ENCODE measurements around the gene SASH3. TPM values are rescaled to one million over a fixed set of nuclear protein-coding genes. Genes with fewer than 3 reads are reported as not detected.

Gene SASH3
- total RNA-seq, 2 donors from 2014 or later, result 2.1 to 8.3 TPM

DNA sequence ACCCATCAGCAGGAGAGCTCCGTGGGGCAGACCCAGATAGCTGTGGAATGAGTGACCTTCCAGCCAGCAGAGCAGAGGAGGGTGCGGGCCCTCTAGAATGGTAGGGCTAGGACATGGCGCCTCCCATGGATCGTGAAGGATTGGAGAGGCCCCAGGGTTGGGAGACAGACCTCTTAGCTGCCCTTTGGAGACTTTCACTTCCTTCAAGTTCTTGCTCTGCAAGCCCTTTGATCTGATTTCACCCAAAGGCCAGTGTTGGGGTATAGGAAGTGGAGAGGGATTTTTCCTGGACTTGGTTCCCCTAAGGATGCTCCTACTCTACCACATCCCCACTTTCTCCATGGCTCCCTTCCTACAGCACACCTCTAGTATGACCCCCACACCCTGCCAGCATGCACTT lies 3.0 kb downstream of the SASH3 start:
- H3K27ac ChIP-seq, result no peak overlapping the region
- no peaks in the 10 kb centered on the region for H3K4me1 ChIP-seq
- TF ChIP-seq, protein P1, sequence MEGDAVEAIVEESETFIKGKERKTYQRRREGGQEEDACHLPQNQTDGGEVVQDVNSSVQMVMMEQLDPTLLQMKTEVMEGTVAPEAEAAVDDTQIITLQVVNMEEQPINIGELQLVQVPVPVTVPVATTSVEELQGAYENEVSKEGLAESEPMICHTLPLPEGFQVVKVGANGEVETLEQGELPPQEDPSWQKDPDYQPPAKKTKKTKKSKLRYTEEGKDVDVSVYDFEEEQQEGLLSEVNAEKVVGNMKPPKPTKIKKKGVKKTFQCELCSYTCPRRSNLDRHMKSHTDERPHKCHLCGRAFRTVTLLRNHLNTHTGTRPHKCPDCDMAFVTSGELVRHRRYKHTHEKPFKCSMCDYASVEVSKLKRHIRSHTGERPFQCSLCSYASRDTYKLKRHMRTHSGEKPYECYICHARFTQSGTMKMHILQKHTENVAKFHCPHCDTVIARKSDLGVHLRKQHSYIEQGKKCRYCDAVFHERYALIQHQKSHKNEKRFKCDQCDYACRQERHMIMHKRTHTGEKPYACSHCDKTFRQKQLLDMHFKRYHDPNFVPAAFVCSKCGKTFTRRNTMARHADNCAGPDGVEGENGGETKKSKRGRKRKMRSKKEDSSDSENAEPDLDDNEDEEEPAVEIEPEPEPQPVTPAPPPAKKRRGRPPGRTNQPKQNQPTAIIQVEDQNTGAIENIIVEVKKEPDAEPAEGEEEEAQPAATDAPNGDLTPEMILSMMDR (IDR thresholded peaks at IDR 0.05), result no peak
- H3K36me3 ChIP-seq, result no peaks in the 10 kb centered on the region
- H3K4me3 ChIP-seq, result no peak overlapping the region
- no peaks in the 10 kb centered on the region for H3K9me3 ChIP-seq
- no peaks in the 10 kb centered on the region for H3K27me3 ChIP-seq
- no peak for DNase-seq (ENCODE audit: low spot score)

DNA sequence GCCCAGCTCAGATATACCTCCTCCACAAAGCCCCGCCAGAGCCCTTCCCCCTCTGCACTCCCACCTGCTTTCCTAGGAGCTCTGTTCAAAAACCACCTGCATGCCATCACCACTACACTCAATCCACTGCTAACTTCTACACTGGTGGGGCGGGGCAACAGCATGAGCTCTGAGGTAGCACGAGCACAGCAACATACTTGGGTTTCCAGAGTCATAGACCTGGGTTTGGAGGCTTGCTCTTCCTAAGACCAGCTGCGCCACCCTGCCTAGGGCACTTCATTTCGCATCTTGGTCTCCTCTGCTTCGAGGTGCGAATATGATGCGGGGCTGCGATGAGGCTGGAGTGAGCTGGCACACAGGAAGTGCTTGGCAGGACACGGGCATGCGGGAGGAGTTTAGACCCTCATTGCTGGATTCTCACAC lies 3.6 kb downstream of the SASH3 start:
- Histone ChIP-seq H3K27ac (no peak overlapping the region), H3K9me3 (no peaks in the 10 kb centered on the region), H3K4me3 (no peak overlapping the region), H3K36me3 (no peaks in the 10 kb centered on the region), H3K4me1 (no peaks in the 10 kb centered on the region), H3K27me3 (no peaks in the 10 kb centered on the region)
- TF ChIP-seq, protein P1 (IDR thresholded peaks at IDR 0.05), result no peak
- no peak for DNase-seq (ENCODE audit: low spot score)

DNA sequence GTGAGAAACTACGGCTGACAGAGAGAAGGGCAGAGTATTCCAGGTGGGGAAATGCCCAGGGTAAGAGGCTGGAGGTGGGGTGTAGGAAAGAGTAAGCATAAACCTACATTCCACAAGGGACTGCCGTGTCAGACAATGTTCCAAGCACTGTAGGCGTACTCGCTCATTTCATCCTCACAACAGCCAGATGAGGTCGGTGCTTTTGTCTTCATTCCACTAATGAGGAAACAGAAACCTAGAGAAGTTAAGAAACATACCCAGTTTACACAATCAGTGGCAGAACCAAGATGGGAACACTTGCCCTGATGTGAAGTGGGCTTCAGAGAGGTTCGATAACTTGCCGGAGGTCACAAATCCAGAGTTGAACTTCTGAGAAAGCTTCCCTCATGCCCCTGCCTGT lies 4.6 kb downstream of the SASH3 start:
- TF ChIP-seq, protein P1 (IDR thresholded peaks at IDR 0.05), result no peak
- H3K36me3 ChIP-seq, result no peaks in the 10 kb centered on the region
- no peaks in the 10 kb centered on the region for H3K4me1 ChIP-seq
- H3K4me3 ChIP-seq, result no peak overlapping the region
- DNase-seq (ENCODE audit: low spot score), result no peak
- no peaks in the 10 kb centered on the region for H3K9me3 ChIP-seq
- no peak overlapping the region for H3K27ac ChIP-seq
- no peaks in the 10 kb centered on the region for H3K27me3 ChIP-seq

DNA sequence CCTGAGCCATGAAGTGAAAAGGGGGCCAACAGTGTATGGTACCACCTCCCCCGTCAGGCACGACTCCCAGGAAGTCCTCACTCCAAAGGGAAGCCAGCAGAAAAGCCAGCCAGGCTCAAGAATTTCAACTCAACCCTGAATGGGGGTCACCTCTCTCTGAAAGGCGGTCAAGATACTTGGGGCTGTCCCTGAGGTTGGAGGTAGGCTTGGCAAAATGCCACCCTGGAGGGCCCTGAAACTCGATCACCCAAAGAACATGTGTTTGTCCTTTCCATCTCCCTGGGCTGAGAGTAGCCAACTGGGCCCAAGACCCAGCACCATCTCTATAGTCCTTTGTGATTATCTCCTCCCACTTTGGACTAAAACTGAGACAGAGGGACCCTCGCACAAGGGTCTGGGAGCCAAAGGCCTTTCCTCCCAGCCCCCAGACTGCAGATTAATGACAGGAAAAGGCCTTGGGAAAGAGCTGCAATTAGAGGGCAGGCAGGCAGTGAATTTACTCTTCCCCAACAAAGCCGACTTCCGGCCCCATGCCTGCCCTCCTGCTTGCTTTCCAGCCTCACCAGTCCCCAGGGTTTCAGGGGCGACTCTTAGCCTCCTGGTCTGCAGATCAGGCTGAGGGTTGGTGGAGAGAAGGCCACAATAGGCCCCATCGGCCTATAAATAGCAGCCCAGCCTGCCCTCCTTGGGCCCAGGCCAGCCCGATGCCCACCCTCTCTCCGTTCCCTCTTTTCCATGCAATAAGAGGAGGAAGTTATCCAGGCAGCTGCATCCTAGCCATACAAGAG lies 5.6 kb downstream of the SASH3 start:
- Histone ChIP-seq H3K4me3 (no peak overlapping the region), H3K27ac (no peak overlapping the region), H3K36me3 (no peaks in the 10 kb centered on the region), H3K9me3 (no peaks in the 10 kb centered on the region), H3K27me3 (no peaks in the 10 kb centered on the region), H3K4me1 (no peaks in the 10 kb centered on the region)
- TF ChIP-seq, protein P1 (IDR thresholded peaks at IDR 0.05), result no peak
- no peak for DNase-seq (ENCODE audit: low spot score)

DNA sequence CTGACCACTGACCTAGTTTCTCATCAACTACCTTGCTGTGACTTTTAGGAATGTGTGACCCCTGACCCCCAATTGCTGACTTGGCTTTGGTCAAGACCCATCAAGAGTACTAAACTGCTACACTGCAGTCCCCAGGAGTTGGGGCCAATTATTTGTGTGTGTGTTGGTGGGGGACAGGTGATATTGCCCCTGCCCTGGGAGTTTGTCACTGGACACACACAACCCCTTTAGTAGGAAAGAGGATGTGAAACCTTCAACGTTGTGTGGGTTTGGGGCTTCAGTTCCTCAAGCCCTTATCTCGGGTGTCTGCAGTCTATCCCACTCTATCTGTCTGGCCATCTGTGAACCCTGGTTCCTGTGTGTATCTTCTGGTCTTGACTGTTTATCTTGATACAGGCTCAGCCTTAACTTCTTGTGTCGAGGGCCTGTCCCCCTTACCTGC lies 6.5 kb downstream of the SASH3 start:
- TF ChIP-seq, protein P1 (IDR thresholded peaks at IDR 0.05), result no peak
- no peak for DNase-seq (ENCODE audit: low spot score)
- Histone ChIP-seq H3K36me3 (no peaks in the 10 kb centered on the region), H3K27me3 (no peaks in the 10 kb centered on the region), H3K4me1 (no peaks in the 10 kb centered on the region), H3K9me3 (no peaks in the 10 kb centered on the region), H3K4me3 (no peak overlapping the region), H3K27ac (no peak overlapping the region)

All from right atrium auricular region (tissue), 2 donors.